DOHH2 (cell line): ENCODE measurements around the gene PCDHA6.
"Not testable (repeated sequence)": the region's sequence is repeated elsewhere in the genome, so short reads cannot be mapped to it uniquely, and the experiment has no call there.

Experiments
- H3F3A ChIP-seq: fragments of 200-600 bp; sonication (generic), shearing (Covaris generic); 2 replicates; pipeline ENCODE4 v1.6.0; 2016; ENCODE audit warnings: antibody characterized with exemption, mild to moderate bottlenecking; ENCODE audit not compliant: control insufficient read depth, insufficient read depth
- H3K27ac ChIP-seq: fragments of 200-600 bp; sonication (generic); 2 replicates; pipeline ENCODE4 v1.5.1; 2014; ENCODE audit warnings: low read depth, mild to moderate bottlenecking, low read length, moderate library complexity
- H3K27me3 ChIP-seq: fragments of 200-600 bp; sonication (generic); 2 replicates; pipeline ENCODE4 v1.6.1; 2014; ENCODE audit warnings: mild to moderate bottlenecking, low read length, mixed read lengths; ENCODE audit not compliant: control insufficient read depth
- H3K36me3 ChIP-seq: fragments of 200-600 bp; sonication (generic); 2 replicates; pipeline ENCODE4 v1.6.1; 2014; ENCODE audit warnings: mild to moderate bottlenecking, low read length, moderate library complexity, mixed read lengths; ENCODE audit not compliant: control insufficient read depth
- H3K4me1 ChIP-seq: fragments of 200-600 bp; sonication (generic); 2 replicates; pipeline ENCODE4 v1.6.1; 2014; ENCODE audit warnings: mild to moderate bottlenecking, low read length, mixed read lengths; ENCODE audit not compliant: control insufficient read depth
- H3K4me2 ChIP-seq: fragments of 200-600 bp; sonication (generic); 2 replicates; pipeline ENCODE4 v1.6.0; 2014; ENCODE audit warnings: mild to moderate bottlenecking, low read length, moderate library complexity
- H3K4me3 ChIP-seq: fragments of 200-600 bp; sonication (generic); 2 replicates; pipeline ENCODE4 v1.5.1; 2014; ENCODE audit warnings: mild to moderate bottlenecking, low read length, mixed read lengths
- H3K79me2 ChIP-seq: fragments of 200-600 bp; sonication (generic); 2 replicates; pipeline ENCODE4 v1.6.1; 2014; ENCODE audit warnings: mild to moderate bottlenecking, low read length, mixed read lengths; ENCODE audit not compliant: control insufficient read depth
- H3K9me2 ChIP-seq: fragments of 200-600 bp; sonication (generic); replicated peaks from 2 replicates; pipeline ENCODE4 v1.6.1; 2014; ENCODE audit warnings: mild to moderate bottlenecking, low read length, mixed read lengths; ENCODE audit not compliant: control insufficient read depth
- H3K9me3 ChIP-seq: fragments of 200-600 bp; sonication (generic); 2 replicates; pipeline ENCODE4 v1.6.1; 2014; ENCODE audit warnings: antibody characterized with exemption, low read length, mixed read lengths; ENCODE audit not compliant: control insufficient read depth, insufficient read depth
- H4K20me1 ChIP-seq: fragments of 200-600 bp; sonication (generic); 2 replicates; pipeline ENCODE4 v1.6.0; 2014; ENCODE audit warnings: low read depth, mild to moderate bottlenecking, antibody characterized with exemption, low read length, moderate library complexity; ENCODE audit not compliant: control insufficient read depth, insufficient read depth
- EZH2phosphoT487 ChIP-seq: fragments of 200-600 bp; sonication (generic); IDR thresholded peaks from 2 replicates; pipeline ENCODE4 v1.6.1; 2017; ENCODE audit warnings: borderline replicate concordance, mild to moderate bottlenecking, antibody characterized with exemption, low read length, moderate library complexity, mixed read lengths
- TF ChIP-seq, protein P1 (sequence below): fragments of 200-600 bp; sonication (generic); IDR thresholded peaks from one replicate; pipeline ENCODE4 v1.5.1; 2014; ENCODE audit warnings: antibody characterized with exemption, mild to moderate bottlenecking, low read depth, low read length; ENCODE audit not compliant: poor library complexity, severe bottlenecking

Gene PCDHA6

DNA sequence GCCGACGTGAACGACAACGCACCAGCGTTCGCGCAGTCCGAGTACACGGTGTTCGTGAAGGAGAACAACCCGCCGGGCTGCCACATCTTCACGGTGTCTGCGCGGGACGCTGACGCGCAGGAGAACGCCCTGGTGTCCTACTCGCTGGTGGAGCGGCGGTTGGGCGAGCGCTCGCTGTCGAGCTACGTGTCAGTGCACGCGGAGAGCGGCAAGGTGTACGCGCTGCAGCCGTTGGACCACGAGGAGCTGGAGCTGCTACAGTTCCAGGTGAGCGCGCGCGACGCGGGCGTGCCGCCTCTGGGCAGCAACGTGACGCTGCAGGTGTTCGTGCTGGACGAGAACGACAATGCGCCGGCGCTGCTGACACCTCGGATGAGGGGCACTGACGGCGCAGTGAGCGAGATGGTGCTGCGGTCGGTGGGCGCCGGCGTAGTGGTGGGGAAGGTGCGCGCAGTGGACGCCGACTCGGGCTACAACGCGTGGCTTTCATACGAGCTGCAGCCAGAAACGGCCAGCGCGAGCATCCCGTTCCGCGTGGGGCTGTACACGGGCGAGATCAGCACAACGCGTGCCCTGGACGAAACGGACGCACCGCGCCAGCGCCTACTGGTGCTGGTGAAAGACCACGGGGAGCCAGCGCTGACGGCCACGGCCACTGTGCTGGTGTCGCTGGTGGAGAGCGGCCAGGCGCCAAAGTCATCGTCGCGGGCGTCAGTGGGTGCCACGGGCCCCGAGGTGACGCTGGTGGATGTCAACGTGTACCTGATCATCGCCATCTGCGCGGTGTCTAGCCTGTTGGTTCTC lies 22.3 kb downstream of the PCDHA6 start:
- H3K4me2 ChIP-seq, H3K27ac ChIP-seq, H3K9me3 ChIP-seq: not testable (repeated sequence)

DNA sequence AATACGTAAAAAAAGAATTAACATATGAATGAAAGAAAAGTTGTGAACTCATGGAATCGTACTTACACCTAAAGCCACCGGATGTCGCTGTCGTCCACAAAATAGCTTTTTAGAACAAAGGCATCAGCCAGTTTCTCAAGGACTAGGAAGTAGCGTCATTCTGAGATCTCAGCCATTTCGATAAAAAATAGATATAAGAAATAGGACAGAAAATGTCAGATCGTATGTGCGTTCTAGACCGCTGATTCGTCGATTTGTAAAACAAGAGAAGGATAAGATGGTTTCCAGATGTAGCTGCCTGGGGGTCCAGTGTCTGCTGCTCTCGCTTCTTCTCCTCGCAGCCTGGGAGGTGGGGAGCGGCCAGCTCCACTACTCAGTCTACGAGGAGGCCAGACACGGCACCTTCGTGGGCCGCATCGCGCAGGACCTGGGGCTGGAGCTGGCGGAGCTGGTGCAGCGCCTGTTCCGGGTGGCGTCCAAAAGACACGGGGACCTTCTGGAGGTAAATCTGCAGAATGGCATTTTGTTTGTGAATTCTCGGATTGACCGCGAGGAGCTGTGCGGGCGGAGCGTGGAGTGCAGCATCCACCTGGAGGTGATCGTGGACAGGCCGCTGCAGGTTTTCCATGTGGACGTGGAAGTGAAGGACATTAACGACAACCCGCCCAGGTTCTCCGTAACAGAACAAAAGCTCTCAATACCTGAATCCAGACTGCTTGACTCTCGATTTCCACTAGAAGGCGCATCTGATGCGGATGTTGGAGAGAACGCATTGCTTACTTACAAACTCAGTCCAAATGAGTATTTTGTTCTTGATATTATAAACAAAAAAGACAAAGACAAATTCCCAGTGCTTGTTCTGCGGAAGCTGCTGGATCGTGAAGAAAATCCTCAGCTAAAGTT lies 28.3 kb downstream of the PCDHA6 start, which contains the start of gene PCDHA10:
Gene PCDHA10 (plus strand): TSS at position 126 of the 903 bp plus-strand sequence. CDS start 152 bp downstream, at position 278.
- Histone ChIP-seq H3K9me2 (no peaks in the 10 kb centered on the region), H3K4me3 (no peak within 1 kb of the TSS), H4K20me1 (no peaks in the 10 kb centered on the region), H3K4me2 (no peak within 1 kb of the TSS), H3K27ac (no peak within 1 kb of the TSS), H3K9me3 (no peaks in the 10 kb centered on the region), H3K79me2 (no peaks in the 10 kb centered on the region), H3K27me3 (no peaks in the 10 kb centered on the region), H3F3A (no peaks in the 10 kb centered on the region), H3K36me3 (no peaks in the 10 kb centered on the region), H3K4me1 (no peaks in the 10 kb centered on the region)
- TF ChIP-seq, protein P1, sequence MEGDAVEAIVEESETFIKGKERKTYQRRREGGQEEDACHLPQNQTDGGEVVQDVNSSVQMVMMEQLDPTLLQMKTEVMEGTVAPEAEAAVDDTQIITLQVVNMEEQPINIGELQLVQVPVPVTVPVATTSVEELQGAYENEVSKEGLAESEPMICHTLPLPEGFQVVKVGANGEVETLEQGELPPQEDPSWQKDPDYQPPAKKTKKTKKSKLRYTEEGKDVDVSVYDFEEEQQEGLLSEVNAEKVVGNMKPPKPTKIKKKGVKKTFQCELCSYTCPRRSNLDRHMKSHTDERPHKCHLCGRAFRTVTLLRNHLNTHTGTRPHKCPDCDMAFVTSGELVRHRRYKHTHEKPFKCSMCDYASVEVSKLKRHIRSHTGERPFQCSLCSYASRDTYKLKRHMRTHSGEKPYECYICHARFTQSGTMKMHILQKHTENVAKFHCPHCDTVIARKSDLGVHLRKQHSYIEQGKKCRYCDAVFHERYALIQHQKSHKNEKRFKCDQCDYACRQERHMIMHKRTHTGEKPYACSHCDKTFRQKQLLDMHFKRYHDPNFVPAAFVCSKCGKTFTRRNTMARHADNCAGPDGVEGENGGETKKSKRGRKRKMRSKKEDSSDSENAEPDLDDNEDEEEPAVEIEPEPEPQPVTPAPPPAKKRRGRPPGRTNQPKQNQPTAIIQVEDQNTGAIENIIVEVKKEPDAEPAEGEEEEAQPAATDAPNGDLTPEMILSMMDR: peak; percentile 18
- TF ChIP-seq EZH2phosphoT487: no peak

More for the DNA sequence above, 22.3 kb downstream of the PCDHA6 start:
- not testable (repeated sequence) for H3K9me2 ChIP-seq, H4K20me1 ChIP-seq, H3K79me2 ChIP-seq, H3K36me3 ChIP-seq, H3K4me3 ChIP-seq, H3K4me1 ChIP-seq, H3F3A ChIP-seq, H3K27me3 ChIP-seq

DNA sequence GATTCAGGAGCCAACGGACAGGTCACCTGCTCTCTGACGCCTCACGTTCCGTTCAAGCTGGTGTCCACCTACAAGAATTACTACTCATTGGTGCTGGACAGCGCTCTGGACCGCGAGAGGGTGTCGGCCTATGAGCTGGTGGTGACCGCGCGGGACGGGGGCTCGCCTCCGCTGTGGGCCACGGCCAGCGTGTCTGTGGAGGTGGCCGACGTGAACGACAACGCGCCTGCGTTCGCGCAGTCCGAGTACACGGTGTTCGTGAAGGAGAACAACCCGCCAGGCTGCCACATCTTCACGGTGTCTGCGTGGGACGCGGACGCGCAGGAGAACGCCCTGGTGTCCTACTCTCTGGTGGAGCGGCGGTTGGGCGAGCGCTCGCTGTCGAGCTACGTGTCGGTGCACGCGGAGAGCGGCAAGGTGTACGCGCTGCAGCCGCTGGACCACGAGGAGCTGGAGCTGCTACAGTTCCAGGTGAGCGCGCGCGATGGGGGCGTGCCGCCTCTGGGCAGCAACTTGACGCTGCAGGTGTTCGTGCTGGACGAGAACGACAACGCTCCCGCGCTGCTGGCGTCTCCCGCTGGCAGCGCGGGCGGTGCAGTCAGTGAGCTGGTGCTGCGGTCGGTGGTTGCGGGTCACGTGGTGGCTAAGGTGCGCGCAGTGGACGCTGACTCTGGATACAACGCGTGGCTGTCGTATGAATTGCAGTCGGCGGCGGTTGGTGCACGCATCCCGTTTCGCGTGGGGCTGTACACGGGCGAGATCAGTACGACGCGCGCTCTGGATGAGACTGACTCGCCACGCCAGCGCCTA lies 29.6 kb downstream of the PCDHA6 start:
- no peaks in the 10 kb centered on the region for H3K9me3 ChIP-seq
- no peaks in the 10 kb centered on the region for H3K27me3 ChIP-seq
- H3K36me3 ChIP-seq: no peaks in the 10 kb centered on the region
- TF ChIP-seq, protein P1: no peak
- no peak for TF ChIP-seq EZH2phosphoT487
- no peak overlapping the region for H3K27ac ChIP-seq
- no peaks in the 10 kb centered on the region for H4K20me1 ChIP-seq
- H3F3A ChIP-seq: no peaks in the 10 kb centered on the region
- no peak overlapping the region for H3K4me3 ChIP-seq
- no peaks in the 10 kb centered on the region for H3K4me1 ChIP-seq
- H3K9me2 ChIP-seq: no peaks in the 10 kb centered on the region
- H3K4me2 ChIP-seq: no peak overlapping the region
- no peaks in the 10 kb centered on the region for H3K79me2 ChIP-seq
